ENCODE data around the gene KLHL17. TPM values are rescaled to one million over a fixed set of nuclear protein-coding genes. Genes with fewer than 3 reads are reported as not detected.

KLHL17 gene
- total and polyA plus RNA-seq, 2 experiments from 2014 or later = 5.5 to 19.2 TPM

DNA sequence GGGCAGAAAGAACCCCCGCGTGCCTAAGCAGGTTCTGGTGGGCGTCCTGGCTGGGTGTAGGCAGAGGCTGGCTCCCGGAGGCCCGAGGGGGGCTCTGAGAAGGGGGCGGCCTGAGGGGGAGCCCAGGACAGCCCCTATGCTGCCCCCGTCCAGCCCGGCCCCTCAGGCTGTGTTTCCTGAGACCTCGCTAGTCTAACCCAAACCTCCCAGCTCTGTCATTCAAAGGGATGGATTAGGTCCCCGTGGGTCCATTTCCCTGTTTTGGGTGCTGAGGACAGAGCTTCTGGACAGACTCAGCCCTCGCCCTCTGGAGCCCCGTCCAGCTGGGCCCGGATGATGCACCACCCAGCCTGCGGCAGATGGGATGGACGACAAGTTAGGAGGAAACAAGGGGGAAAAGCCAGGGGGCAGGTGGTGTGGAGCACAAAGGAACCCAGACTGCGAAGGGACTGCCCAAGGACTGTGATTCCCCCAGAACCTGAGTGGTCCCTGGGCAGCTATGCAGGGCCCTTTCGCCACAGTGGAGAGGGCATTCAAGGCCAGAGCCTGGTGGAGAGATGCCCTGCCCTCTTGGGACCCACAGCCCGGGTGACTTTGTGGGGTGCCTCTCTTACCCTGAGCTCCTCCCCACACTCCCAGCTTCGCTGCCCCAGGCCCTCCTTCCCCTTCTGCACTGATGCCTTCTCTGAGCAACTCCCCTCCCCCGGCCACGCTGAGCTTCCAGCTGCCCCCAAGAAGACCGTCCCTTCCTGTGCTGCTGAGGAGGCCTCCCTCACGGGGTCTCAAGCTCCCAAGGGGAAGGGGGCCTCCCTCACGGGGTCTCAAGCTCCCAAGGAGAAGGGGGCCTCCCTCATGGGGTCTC, 36.7 kb downstream of the KLHL17 start:
- H3K27ac ChIP-seq = no peak overlapping the region
- in situ Hi-C loops (cut with MboI) = no loop called here
- no peaks in the 10 kb centered on the region for H3K9me2 ChIP-seq (ENCODE audit: insufficient read depth)
- no peaks in the 10 kb centered on the region for H3K4me1 ChIP-seq (ENCODE audit: insufficient read depth)
- no peak overlapping the region for H3K9ac ChIP-seq
- no peaks in the 10 kb centered on the region for H3K9me3 ChIP-seq (ENCODE audit: low read depth)
- H2AFZ ChIP-seq = no peak overlapping the region
- H3F3A ChIP-seq (ENCODE audit: insufficient read depth) = no peaks in the 10 kb centered on the region
- H4K20me1 ChIP-seq (ENCODE audit: insufficient read depth) = no peaks in the 10 kb centered on the region
- no peaks in the 10 kb centered on the region for H3K36me3 ChIP-seq (ENCODE audit: low read depth)
- peaks cover 6% of the 10 kb centered on the region; the same call in 1 of the 2 replicates for H3K27me3 ChIP-seq (replicated peaks; ENCODE audit: insufficient read depth)
- TF ChIP-seq EZH2phosphoT487 (IDR thresholded peaks at IDR 0.05; ENCODE audit: insufficient read depth, low read depth) (no peak), EZH2 (IDR thresholded peaks at IDR 0.05; ENCODE audit: insufficient read depth, poor library complexity, severe bottlenecking) (no peak)
- no peak overlapping the region for H3K4me2 ChIP-seq (ENCODE audit: unreplicated experiment)
- no peak overlapping the region for H3K4me3 ChIP-seq
- WGBS, 2 experiments (ENCODE audit: low coverage in 1 of 2, low lambda C conversion rate in 2 of 2, missing lambda C conversion rate in 2 of 2) = 50 to 54% methylated on average over 14 to 23 of the region's 24 CpGs
- H3K79me2 ChIP-seq (ENCODE audit: insufficient read depth) = no peaks in the 10 kb centered on the region
- no peak for DNase-seq

- no peaks in the 10 kb centered on the region for H3K9me3 ChIP-seq (ENCODE audit: low read depth)
- no peaks in the 10 kb centered on the region for H3K36me3 ChIP-seq (ENCODE audit: low read depth)
- 42 to 53% methylated on average over 2 to 3 of the region's 3 CpGs for WGBS, 2 experiments (ENCODE audit: low coverage in 1 of 2, low lambda C conversion rate in 2 of 2, missing lambda C conversion rate in 2 of 2)
Measured at GRCh38 chr1:997713-997992, 37.3 kb downstream of the KLHL17 start.

GRCh38 chr1:997993-998744, 37.8 kb downstream of the KLHL17 start:
- no peak overlapping the region for H3K4me3 ChIP-seq
- H3K9ac ChIP-seq = no peak overlapping the region
- H3K79me2 ChIP-seq (ENCODE audit: insufficient read depth) = no peaks in the 10 kb centered on the region
- H3F3A ChIP-seq (ENCODE audit: insufficient read depth) = no peaks in the 10 kb centered on the region
- H2AFZ ChIP-seq = no peak overlapping the region
- no peaks in the 10 kb centered on the region for H3K9me2 ChIP-seq (ENCODE audit: insufficient read depth)
- no peaks in the 10 kb centered on the region for H3K4me1 ChIP-seq (ENCODE audit: insufficient read depth)
- H3K27me3 ChIP-seq (replicated peaks; ENCODE audit: insufficient read depth) = peaks cover 6% of the 10 kb centered on the region; the same call in 1 of the 2 replicates
- no peaks in the 10 kb centered on the region for H3K36me3 ChIP-seq (ENCODE audit: low read depth)
- H3K4me2 ChIP-seq (ENCODE audit: unreplicated experiment) = no peak overlapping the region
- H4K20me1 ChIP-seq (ENCODE audit: insufficient read depth) = no peaks in the 10 kb centered on the region
- no peak for DNase-seq
- H3K9me3 ChIP-seq (ENCODE audit: low read depth) = no peaks in the 10 kb centered on the region
- TF ChIP-seq EZH2 (IDR thresholded peaks at IDR 0.05; ENCODE audit: insufficient read depth, poor library complexity, severe bottlenecking) = peak; percentile 64
- no peak for TF ChIP-seq EZH2phosphoT487 (IDR thresholded peaks at IDR 0.05; ENCODE audit: insufficient read depth, low read depth)
- H3K27ac ChIP-seq = no peak overlapping the region
- in situ Hi-C loops (cut with MboI) = no loop called here
- WGBS, 2 experiments (ENCODE audit: low coverage in 1 of 2, low lambda C conversion rate in 2 of 2, missing lambda C conversion rate in 2 of 2) = 31 to 33% methylated on average over 21 to 58 of the region's 75 CpGs

More at GRCh38 chr1:997713-997992, 37.3 kb downstream of the KLHL17 start:
- Histone ChIP-seq H3K9ac (no peak overlapping the region), H3K27me3 (replicated peaks; ENCODE audit: insufficient read depth) (peaks cover 6% of the 10 kb centered on the region; the same call in 1 of the 2 replicates), H3K4me3 (no peak overlapping the region), H3F3A (ENCODE audit: insufficient read depth) (no peaks in the 10 kb centered on the region), H3K79me2 (ENCODE audit: insufficient read depth) (no peaks in the 10 kb centered on the region), H3K9me2 (ENCODE audit: insufficient read depth) (no peaks in the 10 kb centered on the region), H4K20me1 (ENCODE audit: insufficient read depth) (no peaks in the 10 kb centered on the region), H3K4me1 (ENCODE audit: insufficient read depth) (no peaks in the 10 kb centered on the region), H3K4me2 (ENCODE audit: unreplicated experiment) (no peak overlapping the region), H3K27ac (no peak overlapping the region), H2AFZ (no peak overlapping the region)
- TF ChIP-seq EZH2 (IDR thresholded peaks at IDR 0.05; ENCODE audit: insufficient read depth, poor library complexity, severe bottlenecking) = no peak
- no peak for TF ChIP-seq EZH2phosphoT487 (IDR thresholded peaks at IDR 0.05; ENCODE audit: insufficient read depth, low read depth)
- in situ Hi-C loops (cut with MboI) = no loop called here
- DNase-seq = no peak

GRCh38 chr1:998745-998994, 38.3 kb downstream of the KLHL17 start:
- H3K4me1 ChIP-seq (ENCODE audit: insufficient read depth) = no peaks in the 10 kb centered on the region
- 0 to 1% methylated on average over 1 to 16 of the region's 27 CpGs for WGBS, 2 experiments (ENCODE audit: low coverage in 1 of 2, low lambda C conversion rate in 2 of 2, missing lambda C conversion rate in 2 of 2)
- H3K27me3 ChIP-seq (replicated peaks; ENCODE audit: insufficient read depth) = peaks cover 6% of the 10 kb centered on the region; the same call in 1 of the 2 replicates
- no peaks in the 10 kb centered on the region for H3K9me2 ChIP-seq (ENCODE audit: insufficient read depth)
- H3K4me3 ChIP-seq = peak overlapping the region; percentile 71
- in situ Hi-C loops (cut with MboI) = no loop called here
- H3K9ac ChIP-seq = peak overlapping the region; percentile 92
- no peaks in the 10 kb centered on the region for H4K20me1 ChIP-seq (ENCODE audit: insufficient read depth)
- TF ChIP-seq EZH2 (IDR thresholded peaks at IDR 0.05; ENCODE audit: insufficient read depth, poor library complexity, severe bottlenecking) (no peak), EZH2phosphoT487 (IDR thresholded peaks at IDR 0.05; ENCODE audit: insufficient read depth, low read depth) (no peak)
- H3K9me3 ChIP-seq (ENCODE audit: low read depth) = no peaks in the 10 kb centered on the region
- H3K36me3 ChIP-seq (ENCODE audit: low read depth) = no peaks in the 10 kb centered on the region
- peak overlapping the region; percentile 61 for H3K4me2 ChIP-seq (ENCODE audit: unreplicated experiment)
- no peaks in the 10 kb centered on the region for H3K79me2 ChIP-seq (ENCODE audit: insufficient read depth)
- no peak overlapping the region for H3K27ac ChIP-seq
- H3F3A ChIP-seq (ENCODE audit: insufficient read depth) = no peaks in the 10 kb centered on the region
- no peak overlapping the region for H2AFZ ChIP-seq
- DNase-seq = no peak

All from GM23248 (cell line).